GM12872 (cell line): Measurements from ENCODE around the gene IGFN1.

ENCODE experiments used
- TF ChIP-seq, protein P1 (sequence below): IDR thresholded peaks from 3 replicates; pipeline ENCODE4 v1.5.1; 2011; ENCODE audit warnings: low read depth, mild to moderate bottlenecking, low read length, moderate library complexity; ENCODE audit not compliant: insufficient read depth

Gene IGFN1

DNA sequence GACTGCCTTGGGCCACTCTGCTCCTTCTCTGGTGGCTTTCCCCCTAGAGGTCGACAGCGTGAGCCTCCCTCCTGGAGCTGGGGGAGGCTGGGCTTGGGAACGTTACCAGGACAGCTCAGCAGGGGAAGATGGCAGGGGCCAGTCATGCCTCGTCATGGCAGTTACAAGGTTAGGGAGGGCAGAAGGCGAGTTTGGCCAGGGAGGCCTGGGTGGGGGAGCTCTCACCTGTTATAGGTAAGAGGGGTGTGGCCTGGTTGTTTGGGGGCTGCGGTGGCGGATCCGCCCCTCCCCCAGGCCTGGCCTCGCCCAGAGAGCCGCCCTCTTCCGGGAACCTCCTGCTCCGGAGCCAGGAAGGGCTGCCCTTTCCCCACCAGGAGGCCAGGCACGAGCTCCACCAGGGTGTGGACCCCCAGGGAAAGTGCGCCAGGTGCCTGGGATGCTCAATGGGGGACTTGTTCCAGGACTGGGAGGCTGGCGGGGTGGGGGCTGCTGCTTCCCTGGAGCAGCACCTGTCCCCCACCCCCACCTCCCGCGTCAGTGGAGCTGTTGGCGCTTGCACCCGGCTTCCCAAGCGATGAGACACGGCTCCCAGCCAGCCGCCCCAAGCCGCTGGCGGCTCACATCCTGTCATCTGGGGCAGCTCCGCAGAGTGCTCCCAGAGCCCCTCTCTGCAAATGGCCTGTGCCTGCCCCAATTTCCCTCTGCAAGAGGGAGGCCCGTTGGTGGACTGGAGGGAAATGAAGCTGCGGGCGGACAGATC, 69.0 kb downstream of the IGFN1 start:
- TF ChIP-seq, protein P1, sequence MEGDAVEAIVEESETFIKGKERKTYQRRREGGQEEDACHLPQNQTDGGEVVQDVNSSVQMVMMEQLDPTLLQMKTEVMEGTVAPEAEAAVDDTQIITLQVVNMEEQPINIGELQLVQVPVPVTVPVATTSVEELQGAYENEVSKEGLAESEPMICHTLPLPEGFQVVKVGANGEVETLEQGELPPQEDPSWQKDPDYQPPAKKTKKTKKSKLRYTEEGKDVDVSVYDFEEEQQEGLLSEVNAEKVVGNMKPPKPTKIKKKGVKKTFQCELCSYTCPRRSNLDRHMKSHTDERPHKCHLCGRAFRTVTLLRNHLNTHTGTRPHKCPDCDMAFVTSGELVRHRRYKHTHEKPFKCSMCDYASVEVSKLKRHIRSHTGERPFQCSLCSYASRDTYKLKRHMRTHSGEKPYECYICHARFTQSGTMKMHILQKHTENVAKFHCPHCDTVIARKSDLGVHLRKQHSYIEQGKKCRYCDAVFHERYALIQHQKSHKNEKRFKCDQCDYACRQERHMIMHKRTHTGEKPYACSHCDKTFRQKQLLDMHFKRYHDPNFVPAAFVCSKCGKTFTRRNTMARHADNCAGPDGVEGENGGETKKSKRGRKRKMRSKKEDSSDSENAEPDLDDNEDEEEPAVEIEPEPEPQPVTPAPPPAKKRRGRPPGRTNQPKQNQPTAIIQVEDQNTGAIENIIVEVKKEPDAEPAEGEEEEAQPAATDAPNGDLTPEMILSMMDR = no peak

DNA sequence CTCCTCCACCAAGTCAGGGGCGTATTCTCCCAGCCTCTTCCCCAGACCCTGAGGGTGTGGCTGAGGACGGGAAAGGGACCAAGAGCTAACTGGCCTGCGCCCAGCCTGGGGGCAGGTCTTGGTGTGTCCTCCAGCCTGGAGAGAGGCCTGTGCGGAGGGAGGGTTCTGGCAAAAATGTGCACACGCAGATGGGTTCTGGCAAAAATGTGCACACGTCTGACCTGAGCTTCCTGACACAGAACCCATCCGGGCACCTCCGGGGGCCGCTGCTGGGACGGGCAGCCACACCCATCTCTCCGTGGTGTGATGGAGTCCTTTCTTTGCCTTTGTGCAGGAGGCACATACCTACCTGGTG, 69.6 kb downstream of the IGFN1 start:
- TF ChIP-seq, protein P1 = no peak

DNA sequence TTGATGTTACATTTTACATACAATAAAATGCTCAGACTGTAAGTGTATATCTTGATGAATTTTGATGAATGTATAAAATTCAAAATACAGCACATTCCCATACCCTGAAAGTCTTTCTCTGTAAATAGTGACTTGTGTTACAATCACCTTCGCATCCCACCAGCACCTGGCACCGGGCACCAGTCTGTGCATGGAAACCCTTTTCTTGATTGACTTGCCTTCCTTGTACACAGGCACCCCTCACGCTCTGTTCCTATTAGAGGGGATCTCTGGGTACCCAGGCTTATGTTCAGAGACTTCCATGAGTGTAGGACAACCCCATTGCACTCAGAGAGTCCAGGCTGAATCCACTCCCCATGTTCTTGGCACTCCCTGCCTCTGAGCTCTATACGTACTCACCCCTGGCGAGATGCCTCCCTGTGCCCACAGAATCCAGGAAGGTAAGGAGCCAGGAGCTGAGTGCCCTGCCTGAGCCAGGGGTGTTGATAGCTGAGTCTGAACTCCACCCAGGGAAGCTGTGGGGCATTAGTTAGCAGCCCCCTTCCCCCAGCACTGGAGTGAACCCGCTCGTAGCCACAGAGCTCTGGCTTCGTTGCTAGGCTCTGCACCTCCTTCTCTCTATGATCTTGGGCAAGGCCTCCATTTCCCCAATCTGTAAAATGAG, 70.2 kb downstream of the IGFN1 start:
- TF ChIP-seq, protein P1 = no peak

DNA sequence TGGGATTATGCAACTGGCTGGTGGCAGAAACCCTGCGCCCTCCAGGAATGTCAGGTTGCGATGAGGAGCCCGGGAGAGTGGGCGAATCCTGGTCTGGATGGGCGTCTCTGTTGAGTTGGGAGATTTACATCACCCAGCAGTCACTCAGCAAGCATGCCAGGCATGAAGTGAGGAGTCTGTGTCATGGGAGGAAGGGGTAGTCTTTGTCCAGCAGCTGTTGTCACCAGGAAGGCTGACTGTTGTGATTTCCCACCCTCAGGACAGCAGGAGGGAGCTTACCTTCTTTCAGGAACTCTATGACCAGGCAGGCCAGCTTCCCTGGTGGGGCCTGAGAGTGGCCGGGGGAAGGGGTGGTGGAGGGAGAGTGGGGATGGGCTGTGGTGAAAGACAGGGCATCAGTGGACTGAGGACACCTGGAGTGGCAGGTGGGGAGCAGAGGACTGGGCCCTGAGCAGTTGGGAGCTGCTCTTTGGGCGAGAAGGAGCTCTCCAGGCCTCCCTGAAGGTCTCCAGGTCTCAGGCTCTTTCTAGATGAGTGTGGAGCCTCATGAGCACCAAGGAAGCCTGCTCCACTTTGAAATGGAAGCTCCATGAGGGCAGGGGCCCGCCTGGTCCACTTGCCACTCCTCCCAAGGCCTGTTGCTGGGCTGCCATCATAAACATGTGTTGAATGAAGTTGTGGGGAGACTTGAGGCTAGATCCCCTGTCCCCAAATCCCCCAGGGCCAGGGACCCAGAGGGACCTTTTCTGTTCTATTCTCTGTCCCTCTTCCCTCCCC, 71.3 kb downstream of the IGFN1 start:
- TF ChIP-seq, protein P1 = no peak

DNA sequence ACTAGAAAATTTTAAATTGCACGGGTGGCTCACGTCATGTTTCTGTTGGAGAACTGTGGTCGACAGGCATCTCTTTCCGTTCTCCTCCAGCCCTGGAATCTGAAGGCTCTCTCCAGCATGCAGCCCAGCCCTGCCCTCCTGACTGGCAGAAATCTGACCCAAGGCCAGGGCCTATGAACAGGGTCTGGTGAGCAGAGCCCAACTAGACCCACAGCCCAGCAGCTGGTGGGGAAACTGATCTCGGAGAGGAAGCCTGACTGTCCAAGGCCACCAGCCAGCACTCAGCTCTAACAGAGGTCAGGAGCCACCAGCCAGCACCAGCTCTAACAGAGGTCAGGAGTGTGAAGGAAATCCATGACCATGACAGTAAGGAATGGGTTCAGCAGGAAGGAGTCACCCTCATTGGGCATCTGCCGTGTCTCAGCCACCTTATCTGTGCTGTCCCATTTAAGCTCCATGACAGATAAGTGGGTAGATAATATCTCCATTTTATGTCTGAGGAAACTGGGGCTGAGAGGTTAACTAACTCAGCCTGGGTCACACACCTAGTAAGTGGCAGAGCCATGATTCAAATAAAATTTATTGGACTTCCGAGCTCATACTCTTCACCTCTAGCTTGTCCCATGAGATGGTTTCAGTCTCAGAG, 72.5 kb downstream of the IGFN1 start:
- TF ChIP-seq, protein P1 = no peak

DNA sequence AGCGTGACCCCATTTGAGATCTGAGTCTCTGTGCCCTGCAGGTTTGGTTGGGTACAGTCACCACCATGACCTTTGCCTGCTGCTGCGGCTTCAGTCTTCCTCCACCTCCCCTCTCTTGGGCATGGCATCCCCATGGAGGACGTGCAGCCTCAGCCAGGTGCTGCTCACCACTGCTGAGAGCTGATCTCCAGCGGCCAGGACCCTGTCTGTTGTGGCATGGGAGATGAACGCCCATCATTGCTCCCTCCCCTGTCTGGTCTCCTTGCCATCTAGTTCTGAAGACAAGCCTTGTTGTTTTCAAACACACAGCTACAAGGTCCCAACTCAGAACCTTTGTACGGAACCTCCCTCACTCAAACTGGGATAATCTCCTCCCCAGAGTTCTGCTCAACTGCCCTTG, 73.4 kb downstream of the IGFN1 start:
- TF ChIP-seq, protein P1 = no peak

GRCh38 chr1:201264554-201264953, 73.9 kb downstream of the IGFN1 start:
- TF ChIP-seq, protein P1 = no peak
